Lung (tissue), 12 donors: ENCODE data around the gene DCAF8. TPM values are rescaled to one million over a fixed set of nuclear protein-coding genes. Genes with fewer than 3 reads are reported as not detected.

Source experiments
- ATAC-seq: fragments of 200-7000 bp; cut with Tn5 transposase; one replicate; pipeline ENCODE4 v1.9.1; 2020; ENCODE audit warnings: moderate number of reproducible peaks; ENCODE audit not compliant: insufficient read depth, low FRiP score
- DNase-seq, 3 donors: peaks; one replicate each; pipeline ENCODE4 v3.0.0-alpha.2; 2013 to 2017
- H3K27ac ChIP-seq, 2 donors: one replicate each; pipeline ENCODE4 v1.5.1; 2013; ENCODE audit warnings: mild to moderate bottlenecking in 2 of 2, moderate library complexity in 2 of 2, control low read depth in 1 of 2, inconsistent platforms in 1 of 2, low read depth in 1 of 2, low read length in 1 of 2
- H3K27me3 ChIP-seq, 3 donors: one replicate each; pipeline ENCODE4 v1.5.1; 2013; ENCODE audit warnings: low read length in 2 of 3; ENCODE audit not compliant: control insufficient read depth in 3 of 3, insufficient read depth in 3 of 3
- H3K36me3 ChIP-seq, 4 donors: one replicate each; pipeline ENCODE4 v1.5.1; 2013; ENCODE audit warnings: low read length in 4 of 4, mild to moderate bottlenecking in 1 of 4, moderate library complexity in 1 of 4; ENCODE audit not compliant: control insufficient read depth in 4 of 4, insufficient read depth in 4 of 4
- H3K4me1 ChIP-seq, 5 donors: one replicate each; pipeline ENCODE4 v1.5.1; 2013; ENCODE audit warnings: low read length in 5 of 5, mild to moderate bottlenecking in 2 of 5, moderate library complexity in 1 of 5; ENCODE audit not compliant: control insufficient read depth in 5 of 5, insufficient read depth in 5 of 5
- H3K4me3 ChIP-seq: one replicate; pipeline ENCODE4 v1.5.1; 2013; ENCODE audit warnings: mild to moderate bottlenecking, control low read depth, moderate library complexity
- H3K9ac ChIP-seq, 2 donors: one replicate each; pipeline ENCODE4 v1.5.1; 2013; ENCODE audit warnings: low read length in 2 of 2, control low read depth in 1 of 2; ENCODE audit not compliant: insufficient read depth in 1 of 2
- H3K9me3 ChIP-seq, 4 donors: one replicate each; pipeline ENCODE4 v1.5.1; 2013; ENCODE audit warnings: low read length in 3 of 4, mild to moderate bottlenecking in 1 of 4, moderate library complexity in 1 of 4; ENCODE audit not compliant: control insufficient read depth in 4 of 4, insufficient read depth in 3 of 4
- WGBS, 2 donors: extraction: QIAGEN DNeasy Blood & Tissue Kit; methylation state at CpG; one replicate each; pipeline ENCODE4 v1.1.7; 2013; 5-methylcytosine and 5-hydroxymethylcytosine counted together
- polyA plus RNA-seq, 2 donors: library from polyadenylated mRNA; stranded (reverse); fragments of 200-250 nt; gene quantifications; one replicate each; pipeline ENCODE4 v1.2.1, GENCODE V29; 2013
- total RNA-seq, 2 donors: library from RNA; depleted of rRNA in 1 of 2; stranded (reverse); fragments of >200 nt in 1 of 2; gene quantifications; one replicate each; pipeline ENCODE4 v1.2.1, GENCODE V29; 2014 to 2021
- TF ChIP-seq, protein P1 (sequence below): IDR thresholded peaks from 2 replicates; pipeline ENCODE4 v1.5.1; 2012; ENCODE audit warnings: mild to moderate bottlenecking; ENCODE audit errors: control extremely low read depth, extremely low read depth
- donor health status: control.
- donor health status: control.
- donor health status: Bipolar disorder and iron deficiency.
- donor health status: healthy.
- donor health status: DM: yes; HTN: yes; CAD: no.

The DCAF8 gene
- total and polyA plus RNA-seq, 4 donors: 64.0 to 207 (median 88.1) TPM

DNA sequence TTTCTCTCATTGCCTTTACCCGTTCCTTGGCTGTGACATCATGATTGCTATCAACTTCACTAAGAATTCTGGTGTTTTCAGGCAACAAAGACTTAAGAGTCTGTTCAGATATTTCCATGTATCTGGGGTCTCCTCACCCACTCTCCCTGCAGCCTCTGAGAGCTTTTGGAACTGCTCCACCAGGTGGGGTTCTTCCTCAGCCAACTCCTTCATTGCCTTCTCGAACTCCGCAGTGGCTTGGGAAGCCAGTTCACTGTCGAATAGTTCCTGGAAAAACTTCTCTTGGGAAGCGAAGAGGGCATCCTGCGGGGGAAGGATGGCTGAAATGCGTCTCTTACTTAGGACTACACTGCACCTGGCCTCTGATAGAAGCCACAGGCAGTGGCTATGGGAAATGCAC lies 20.5 kb upstream of the DCAF8 start:
- no peaks in the 10 kb centered on the region for H3K27me3 ChIP-seq
- peaks cover 19 to 47% (median 31%) of the 10 kb centered on the region in 4 donors for H3K36me3 ChIP-seq
- H3K4me3 ChIP-seq: no peak overlapping the region
- H3K9me3 ChIP-seq: no peaks in the 10 kb centered on the region
- no peak for ATAC-seq
- H3K9ac ChIP-seq: no peak overlapping the region
- H3K4me1 ChIP-seq: peaks cover 0 to 12% (median 8%) of the 10 kb centered on the region in 5 donors
- no peak overlapping the region for H3K27ac ChIP-seq
- WGBS, 2 donors: 92 to 95% methylated on average over 7 of the region's 7 CpGs
- DNase-seq: no peak
- TF ChIP-seq, protein P1, sequence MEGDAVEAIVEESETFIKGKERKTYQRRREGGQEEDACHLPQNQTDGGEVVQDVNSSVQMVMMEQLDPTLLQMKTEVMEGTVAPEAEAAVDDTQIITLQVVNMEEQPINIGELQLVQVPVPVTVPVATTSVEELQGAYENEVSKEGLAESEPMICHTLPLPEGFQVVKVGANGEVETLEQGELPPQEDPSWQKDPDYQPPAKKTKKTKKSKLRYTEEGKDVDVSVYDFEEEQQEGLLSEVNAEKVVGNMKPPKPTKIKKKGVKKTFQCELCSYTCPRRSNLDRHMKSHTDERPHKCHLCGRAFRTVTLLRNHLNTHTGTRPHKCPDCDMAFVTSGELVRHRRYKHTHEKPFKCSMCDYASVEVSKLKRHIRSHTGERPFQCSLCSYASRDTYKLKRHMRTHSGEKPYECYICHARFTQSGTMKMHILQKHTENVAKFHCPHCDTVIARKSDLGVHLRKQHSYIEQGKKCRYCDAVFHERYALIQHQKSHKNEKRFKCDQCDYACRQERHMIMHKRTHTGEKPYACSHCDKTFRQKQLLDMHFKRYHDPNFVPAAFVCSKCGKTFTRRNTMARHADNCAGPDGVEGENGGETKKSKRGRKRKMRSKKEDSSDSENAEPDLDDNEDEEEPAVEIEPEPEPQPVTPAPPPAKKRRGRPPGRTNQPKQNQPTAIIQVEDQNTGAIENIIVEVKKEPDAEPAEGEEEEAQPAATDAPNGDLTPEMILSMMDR: no peak

DNA sequence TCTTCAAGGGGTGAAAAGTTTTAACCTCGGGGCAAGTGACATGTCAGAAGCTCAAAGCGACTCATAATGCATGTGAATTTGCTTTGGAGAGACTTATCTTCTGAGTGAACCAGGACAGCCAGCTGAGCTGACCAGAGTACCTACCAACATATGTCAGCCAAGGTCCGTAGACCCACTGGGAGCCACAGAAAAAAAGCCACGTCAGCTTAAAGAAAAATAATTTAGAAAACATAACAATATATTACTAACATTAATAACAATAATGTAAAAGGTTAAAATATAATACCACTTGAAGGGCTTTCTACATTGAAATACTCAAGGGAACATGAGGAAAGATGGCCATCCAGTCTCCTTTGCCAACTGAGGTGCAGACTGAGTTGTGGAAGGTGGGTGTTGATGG lies 15.6 kb upstream of the DCAF8 start:
- H3K4me1 ChIP-seq: peaks cover 0 to 4% (median 0%) of the 10 kb centered on the region in 5 donors
- WGBS, 2 donors: 91 to 95% methylated on average over 4 of the region's 4 CpGs
- ATAC-seq (no peak), DNase-seq (no peak)
- H3K27ac ChIP-seq: no peak overlapping the region
- H3K36me3 ChIP-seq: peaks cover 25 to 50% (median 36%) of the 10 kb centered on the region in 4 donors
- no peaks in the 10 kb centered on the region for H3K9me3 ChIP-seq
- TF ChIP-seq, protein P1: no peak
- no peak overlapping the region for H3K9ac ChIP-seq
- no peak overlapping the region for H3K4me3 ChIP-seq
- no peaks in the 10 kb centered on the region for H3K27me3 ChIP-seq

DNA sequence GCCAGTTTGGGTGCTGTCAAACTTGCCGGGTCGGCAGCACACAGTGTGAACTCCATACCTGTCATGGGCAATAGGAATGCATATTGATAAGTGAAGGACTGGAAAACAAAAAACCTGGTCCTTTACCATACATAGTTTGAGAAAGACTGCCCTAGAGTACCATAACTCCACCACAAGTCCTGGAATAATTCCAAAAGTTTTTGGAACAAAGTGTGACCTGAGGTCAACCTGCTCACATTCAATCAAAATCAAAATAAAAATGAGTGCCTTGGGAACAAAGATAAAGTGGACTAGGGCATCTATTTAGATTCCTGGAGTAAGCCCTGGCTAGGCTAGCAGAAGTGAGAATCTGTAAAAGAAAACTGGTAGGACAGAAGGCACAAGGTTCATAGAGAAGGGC lies 15.0 kb upstream of the DCAF8 start:
- DNase-seq (no peak), ATAC-seq (no peak)
- 83 to 94% methylated on average over 2 of the region's 2 CpGs for WGBS, 2 donors
- Histone ChIP-seq H3K27ac (no peak overlapping the region), H3K9me3 (no peaks in the 10 kb centered on the region), H3K27me3 (no peaks in the 10 kb centered on the region), H3K9ac (no peak overlapping the region), H3K4me3 (no peak overlapping the region), H3K36me3 (peaks cover 25 to 44% (median 36%) of the 10 kb centered on the region in 4 donors), H3K4me1 (peaks cover 0 to 4% (median 0%) of the 10 kb centered on the region in 5 donors)
- TF ChIP-seq, protein P1: no peak

DNA sequence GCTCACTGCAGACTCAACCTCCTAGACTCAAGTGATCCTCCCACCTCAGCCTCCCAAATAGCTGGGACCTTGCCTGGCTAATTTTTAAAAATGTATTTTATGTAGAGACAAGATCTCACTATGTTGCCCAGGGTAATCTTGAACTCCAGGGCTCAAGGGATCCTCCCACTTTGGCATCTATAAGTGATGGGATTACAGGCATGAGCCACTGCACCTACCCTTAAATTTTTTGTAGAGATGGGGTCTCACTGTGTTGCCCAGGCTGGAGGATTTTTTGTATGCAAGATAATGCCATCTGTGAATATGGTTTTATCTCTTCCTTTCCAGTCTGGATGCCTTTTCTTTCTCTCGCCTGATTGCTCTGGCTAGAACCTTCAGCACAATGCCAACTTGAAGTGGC lies 8.7 kb upstream of the DCAF8 start:
- ATAC-seq (no peak), DNase-seq (no peak)
- Histone ChIP-seq H3K27ac (no peak overlapping the region), H3K4me3 (no peak overlapping the region), H3K27me3 (no peaks in the 10 kb centered on the region), H3K9me3 (no peaks in the 10 kb centered on the region), H3K36me3 (no peaks in the 10 kb centered on the region), H3K4me1 (no peaks in the 10 kb centered on the region), H3K9ac (no peak overlapping the region)
- TF ChIP-seq, protein P1: no peak
- WGBS, 2 donors: 100% methylated on average over 1 of the region's 1 CpG
